Stimulated activated CD4-positive, alpha-beta T cell treated with anti-CD3 and anti-CD28 coated beads, Interleukin-2, amount 100 ng/mL, for 48 hours (primary cell): Measurements from ENCODE around the gene UNC13A.
"Not testable (repeated sequence)": the region's sequence is repeated elsewhere in the genome, so short reads cannot be mapped to it uniquely, and the experiment has no call there.

Experiments used
- DNase-seq, 2 donors: peaks; one replicate each; pipeline ENCODE4 v3.0.0-alpha.2; 2020

UNC13A gene

GRCh38 chr19:17601683-17602082 lies 86.5 kb downstream of the UNC13A start:
- DNase-seq = no peak

DNA sequence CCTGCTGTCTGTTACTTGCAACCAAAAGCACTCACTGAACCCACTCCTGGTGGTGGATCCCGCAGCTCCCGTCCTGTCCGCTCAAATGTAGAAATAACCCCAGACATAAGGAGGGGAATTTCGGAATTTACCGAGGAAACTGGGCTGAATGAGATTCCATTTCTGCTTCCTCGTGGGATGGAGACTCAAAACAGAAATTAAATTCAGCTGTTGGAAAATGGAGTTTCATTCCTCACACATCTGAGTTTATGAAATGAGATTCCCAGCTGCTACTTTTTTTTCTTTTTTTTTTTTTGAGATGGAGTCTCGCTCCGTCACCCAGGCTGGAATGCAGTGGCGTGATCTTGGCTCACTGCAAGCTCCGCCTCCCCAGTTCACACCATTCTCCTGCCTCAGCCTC lies 88.4 kb downstream of the UNC13A start:
- no peak for DNase-seq

DNA sequence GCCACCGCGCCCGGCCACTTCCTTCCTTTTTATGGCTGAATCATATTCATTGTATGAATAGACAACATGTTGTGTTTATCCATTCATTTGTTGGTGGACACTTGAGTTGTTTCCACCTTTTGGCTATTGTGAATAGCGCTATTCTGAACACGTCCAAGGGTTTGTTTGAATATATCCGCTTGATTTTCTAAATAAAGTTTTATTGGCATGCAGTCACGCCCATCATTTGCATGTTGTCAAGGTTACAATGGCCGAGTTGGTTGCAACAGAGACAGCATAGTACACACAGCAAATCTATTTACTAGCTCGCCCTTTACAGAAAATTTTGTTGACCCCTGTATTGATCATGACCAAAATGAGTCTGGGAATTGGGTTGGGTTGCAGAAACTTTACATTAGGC lies 89.2 kb downstream of the UNC13A start:
- no peak for DNase-seq

DNA sequence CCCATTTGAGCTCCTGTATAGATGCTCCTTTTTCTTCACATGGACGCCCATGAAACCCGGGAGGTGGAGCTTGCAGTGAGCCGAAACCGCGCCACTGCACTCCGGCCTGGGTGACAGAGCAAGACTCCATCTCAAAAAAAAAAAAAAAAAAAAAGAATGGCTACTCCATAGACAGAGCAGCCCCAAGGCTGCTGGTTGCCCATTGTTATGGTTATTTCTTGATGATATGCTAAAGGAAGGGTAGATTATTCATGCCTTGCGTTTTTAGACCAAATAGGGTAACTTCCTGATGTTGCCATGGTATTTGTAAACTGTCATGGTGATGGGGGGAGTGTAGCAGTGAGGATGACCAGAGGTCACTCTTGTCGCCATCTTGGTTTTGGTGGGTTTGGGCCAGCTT lies 90.1 kb downstream of the UNC13A start:
- not testable (repeated sequence) for DNase-seq

- not testable (repeated sequence) for DNase-seq
Measured at GRCh38 chr19:17594296-17594695, 93.9 kb downstream of the UNC13A start.

- no peak for DNase-seq
Measured at GRCh38 chr19:17590866-17591265, 97.3 kb downstream of the UNC13A start.

DNA sequence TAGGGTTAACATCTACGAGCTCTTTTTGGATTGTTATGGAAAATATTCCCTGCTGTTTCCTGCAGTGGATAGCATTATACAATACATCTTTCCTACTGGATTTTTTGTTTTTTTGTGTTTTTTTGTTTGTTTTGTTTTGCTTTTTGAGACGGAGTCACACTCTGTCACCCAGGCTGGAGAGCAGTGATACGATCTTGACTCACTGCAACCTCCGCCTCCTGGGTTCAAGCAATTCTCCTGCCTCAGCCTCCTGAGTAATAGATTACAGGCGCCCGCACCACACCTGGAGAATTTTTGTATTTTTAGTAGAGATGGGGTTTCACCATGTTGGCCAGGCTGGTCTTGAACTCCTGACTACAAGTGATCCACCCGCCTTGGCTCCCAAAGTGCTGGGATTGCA lies 102.8 kb downstream of the UNC13A start:
- DNase-seq = not testable (repeated sequence)

DNA sequence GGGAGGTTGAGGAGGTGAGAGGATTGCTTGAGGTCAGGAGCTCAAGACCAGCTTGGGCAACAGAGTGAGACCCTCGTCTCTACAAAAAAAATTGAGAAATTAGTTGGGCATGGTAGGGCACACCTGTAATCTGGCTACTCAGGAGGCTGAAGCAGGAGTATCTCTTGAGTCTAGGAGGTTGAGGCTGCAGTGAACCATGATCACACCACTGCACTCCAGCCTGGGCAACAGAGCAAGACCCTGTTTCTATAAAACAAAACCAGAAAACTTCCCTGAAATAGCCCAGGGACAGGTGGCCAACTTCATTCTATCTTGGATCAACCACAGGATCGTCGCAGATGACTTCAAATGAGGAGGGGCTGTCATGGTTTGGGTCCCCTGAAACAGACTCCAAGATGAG lies 104.0 kb downstream of the UNC13A start:
- no peak for DNase-seq

DNA sequence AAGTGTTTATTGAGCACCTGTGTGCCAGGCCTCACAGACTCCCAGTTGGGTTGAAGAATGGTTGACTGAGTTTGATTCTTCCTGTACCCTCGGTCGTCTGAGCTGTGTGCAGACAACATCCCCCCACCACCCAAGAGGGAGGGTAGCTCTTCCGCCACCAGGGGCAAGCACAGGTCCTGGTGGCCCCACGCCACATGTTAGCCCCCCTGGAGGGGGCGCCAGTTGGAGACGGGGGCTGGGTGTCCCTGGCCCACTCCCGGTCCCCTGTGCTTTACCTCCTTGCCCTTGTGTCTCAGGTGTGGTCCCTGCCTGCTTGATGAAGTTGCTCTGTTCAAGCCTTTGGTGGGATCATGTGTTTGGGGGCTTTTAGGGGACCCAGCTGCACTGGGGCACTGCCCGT lies 105.5 kb downstream of the UNC13A start:
- no peak for DNase-seq

GRCh38 chr19:17581211-17581874 lies 106.8 kb downstream of the UNC13A start:
- no peak for DNase-seq

DNA sequence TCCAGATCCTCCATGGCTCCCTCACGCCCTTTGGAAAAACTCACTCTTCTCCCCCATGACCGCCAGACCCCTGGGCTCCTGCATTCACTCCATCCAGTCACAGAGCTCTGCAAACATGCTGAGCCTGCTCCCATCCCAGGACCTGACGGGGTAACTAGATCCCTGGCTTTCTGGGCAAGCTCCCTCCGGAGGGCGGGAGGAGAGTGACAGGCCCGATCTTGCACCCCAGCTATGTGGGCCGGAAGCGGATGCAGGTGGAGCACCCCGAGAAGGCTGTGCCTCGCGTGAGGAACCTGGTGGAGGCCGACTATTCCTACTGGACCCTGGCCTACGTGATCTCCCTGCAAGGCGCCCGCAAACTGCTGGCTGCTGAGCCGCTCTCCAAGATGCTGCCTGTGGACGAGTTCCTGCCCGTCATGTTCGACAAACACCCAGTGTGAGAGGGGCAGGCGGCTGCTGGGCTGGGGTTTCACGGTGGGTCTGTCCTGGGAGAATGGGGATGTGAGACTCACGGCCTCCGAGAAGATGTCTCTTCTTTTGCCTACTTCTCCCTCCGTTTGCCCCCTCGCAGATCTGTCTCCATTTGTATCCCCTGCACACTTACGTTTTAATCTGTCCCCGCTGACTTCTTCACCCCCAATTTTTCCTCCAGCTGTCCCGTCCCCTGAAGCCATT lies 107.5 kb downstream of the UNC13A start:
- DNase-seq = no peak

- DNase-seq = peak in 1 of 2 donors; percentile 24
Measured at GRCh38 chr19:17579661-17580244, 108.4 kb downstream of the UNC13A start.

DNA sequence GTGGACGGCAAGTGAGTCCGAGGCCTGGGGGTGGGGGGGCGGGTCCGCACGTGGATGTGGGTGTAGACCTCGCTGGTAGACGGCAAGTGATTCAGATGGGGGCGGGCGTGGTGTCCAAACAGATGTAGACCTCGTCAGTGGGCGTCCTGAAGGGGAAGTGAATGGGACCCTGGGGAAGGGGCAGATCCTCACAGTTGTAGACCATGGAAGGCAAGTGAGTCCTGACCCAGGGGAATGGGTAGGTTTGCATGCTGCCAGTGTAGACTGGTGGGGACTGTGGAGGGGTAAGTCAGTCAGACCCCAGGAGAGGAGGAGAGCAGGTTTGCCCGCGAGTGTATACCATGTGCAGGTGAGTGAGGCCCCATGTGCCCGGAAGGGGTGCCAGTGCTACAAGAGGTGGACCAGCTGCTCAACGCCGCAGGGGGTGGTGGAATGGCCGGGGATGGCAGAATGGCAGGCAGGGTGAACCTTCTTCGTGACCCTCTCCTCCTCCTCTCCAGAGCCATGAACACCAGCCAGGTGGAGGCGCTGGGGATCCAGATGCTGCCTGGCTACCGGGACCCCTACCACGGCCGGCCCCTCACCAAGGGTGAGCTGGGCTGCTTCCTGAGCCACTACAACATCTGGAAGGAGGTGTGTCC lies 110.6 kb downstream of the UNC13A start:
- DNase-seq = no peak

GRCh38 chr19:17576758-17577456 lies 111.2 kb downstream of the UNC13A start:
- DNase-seq = no peak

DNA sequence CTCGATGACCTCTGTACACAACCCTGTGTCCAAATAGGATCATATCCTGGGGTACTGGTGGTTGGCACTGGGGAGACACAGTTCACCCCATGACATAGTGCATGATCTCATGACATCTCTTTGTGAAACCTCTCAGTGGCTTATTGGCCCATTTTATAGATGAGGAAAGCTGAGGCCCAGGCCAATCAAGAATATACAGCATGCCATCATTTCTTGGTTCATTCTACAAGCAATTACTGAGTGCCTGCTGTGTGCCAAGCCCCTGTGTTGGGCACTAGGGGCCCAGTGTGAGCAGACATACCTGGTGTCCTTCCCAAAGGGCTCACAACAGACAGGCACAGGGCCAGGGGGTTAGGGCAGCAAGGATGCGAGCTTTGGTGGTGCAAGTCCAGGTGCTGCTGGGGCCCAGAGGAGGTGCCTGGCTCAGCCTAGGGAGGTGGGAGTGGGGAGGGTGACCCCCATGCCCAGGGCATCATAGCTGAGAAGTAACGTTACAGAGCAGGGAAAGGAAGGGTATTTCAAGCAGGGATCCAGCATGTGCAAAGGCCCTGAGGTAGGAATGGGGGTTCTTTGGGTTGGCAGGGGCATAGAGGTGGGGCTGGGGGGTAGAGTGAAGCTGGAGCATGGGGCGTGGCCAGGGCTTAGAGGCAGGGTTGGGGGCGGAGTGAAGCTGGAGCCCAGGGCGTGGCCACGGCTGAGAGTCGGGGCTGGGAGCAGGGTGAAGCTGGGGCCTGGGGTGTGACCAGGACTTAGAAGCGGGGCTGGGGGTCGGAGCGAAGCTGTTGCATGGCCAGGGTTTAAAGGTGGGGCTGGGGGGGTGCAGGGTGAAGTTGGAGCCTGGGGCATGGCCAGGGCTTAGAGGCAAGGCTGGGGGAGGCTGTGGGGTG lies 112.0 kb downstream of the UNC13A start:
- DNase-seq = no peak

DNA sequence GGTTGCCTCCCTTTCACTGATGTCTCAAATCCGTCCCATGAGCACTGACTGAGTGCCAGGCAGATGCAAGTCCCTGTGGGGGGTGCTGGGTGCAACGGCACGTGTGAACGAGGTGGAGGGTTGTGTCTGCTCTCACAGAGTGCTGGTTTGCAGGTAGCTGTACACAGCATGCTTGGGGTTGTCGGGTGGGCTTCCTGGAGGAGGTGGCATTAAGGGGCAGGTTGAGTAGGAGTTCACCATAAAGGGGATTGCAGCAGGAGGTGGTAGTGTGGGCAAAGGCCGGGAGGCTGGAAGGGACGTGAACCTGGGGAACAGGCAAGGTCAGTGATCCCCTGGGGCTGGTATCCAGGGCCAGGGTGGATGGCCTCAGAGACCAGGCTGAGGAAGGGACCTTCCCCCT lies 115.5 kb downstream of the UNC13A start:
- DNase-seq = no peak

DNA sequence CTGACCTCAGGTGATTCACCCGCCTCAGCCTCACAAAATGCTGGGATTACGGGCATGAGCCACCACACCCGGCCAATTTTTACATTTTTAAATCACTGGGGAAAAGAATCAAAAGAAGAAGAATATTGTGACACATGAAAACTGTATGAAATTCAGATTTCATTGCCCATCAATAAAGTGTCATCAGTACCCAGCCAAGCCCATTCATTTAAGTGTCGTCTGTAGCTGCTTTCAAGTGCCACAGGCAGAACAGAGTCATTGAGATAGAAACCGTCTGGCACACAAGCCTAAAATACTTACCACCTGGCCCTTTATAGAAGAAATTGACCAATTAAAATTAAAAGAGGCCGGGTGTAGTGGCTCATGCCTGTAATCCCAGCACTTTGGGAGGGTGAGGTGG lies 117.4 kb downstream of the UNC13A start:
- DNase-seq = no peak

DNA sequence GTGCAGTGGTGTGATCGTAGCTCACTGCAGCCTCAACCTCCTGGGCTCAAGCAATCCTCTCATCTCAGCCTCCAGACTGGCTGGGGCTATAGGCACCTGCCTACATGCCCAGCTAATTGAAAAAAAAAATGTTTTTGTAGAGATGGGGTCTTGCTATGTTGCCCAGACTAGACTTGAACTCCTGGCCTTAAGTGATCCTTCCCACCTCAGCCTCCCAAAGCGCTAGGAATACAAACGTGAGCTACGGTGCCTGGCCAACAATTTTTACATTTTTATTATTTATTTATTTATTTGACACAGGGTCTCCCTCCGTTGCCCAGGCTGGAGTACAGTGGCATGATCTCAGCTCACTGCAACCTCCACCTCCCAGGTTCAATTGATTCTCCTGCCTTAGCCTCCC lies 117.9 kb downstream of the UNC13A start:
- not testable (repeated sequence) for DNase-seq

DNA sequence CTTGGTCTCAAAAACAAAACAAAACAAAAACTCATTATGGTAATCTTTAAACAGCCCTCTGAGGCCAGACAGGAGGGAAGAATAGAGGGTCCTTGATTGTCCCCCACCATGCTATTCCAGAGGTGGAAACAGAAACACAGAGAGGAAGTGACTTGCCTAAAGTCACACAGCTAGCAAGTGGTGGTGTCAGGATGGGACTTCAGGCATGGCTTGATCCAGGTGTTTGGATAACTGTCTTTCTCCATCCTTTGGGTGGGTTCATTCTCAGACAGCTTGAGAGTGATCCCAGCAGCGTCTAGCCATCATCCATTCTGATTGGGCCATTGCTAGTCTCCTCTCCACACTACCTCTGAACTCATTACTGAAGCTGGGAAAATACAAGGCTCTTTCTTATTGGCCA lies 120.2 kb downstream of the UNC13A start:
- DNase-seq = no peak

DNA sequence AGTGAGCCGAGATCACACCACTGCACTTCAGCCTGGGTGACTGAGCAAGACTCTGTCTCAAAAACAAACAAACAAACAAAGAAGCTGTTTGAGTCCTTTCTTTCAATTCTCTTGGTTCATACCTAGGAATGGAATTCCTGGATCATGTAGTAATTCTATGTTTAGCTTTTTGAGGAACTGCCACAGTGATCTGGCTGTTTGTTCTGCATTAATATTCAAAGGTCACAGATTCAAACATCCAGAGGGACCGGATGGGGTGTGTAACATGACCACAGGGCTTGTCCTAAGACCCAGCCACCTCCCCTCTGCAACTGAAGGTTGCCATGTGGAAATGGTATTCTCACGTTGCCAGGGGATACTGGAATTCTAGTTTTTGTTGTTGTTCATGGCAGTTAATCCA lies 122.5 kb downstream of the UNC13A start:
- no peak for DNase-seq

DNA sequence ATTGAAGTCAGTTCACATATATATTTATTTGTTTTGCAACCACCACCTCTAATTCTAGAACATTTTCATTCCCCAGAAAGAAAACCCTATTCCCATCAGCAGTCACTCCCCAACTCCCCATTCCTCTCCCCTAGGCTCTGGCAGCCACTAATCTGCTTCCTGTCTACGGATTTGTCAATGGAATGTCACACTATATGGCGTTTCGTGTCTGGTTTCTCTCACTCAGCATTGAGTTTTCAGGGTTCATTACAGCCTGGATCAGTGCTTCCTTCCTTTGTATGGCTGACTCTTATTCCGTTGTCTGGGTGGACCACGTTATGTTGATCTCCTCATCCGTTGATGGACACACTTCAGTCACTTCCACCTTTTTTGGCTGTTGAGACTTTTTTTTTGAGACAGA lies 123.4 kb downstream of the UNC13A start:
- DNase-seq = no peak

- DNase-seq = no peak
Measured at GRCh38 chr19:17562561-17562960, 125.6 kb downstream of the UNC13A start.
